SK-N-SH (cell line): ENCODE results near the gene TSC22D1. TPM values are rescaled to one million over a fixed set of nuclear protein-coding genes. Genes with fewer than 3 reads are reported as not detected.

Source experiments
- CTCF ChIA-PET: fragments of 300-600, 350-600 bp; formaldehyde crosslinking; extraction: SDS; loops from one replicate; lab custom pipeline; 2021; lab: Yijun Ruan, JAX
- POLR2A ChIA-PET: fragments of 350-600 bp; sonication (Branson Sonifier 250); formaldehyde crosslinking; extraction: SDS; loops from one replicate; lab custom pipeline; 2020; ENCODE audit warnings: antibody characterized with exemption, inconsistent platforms; lab: Yijun Ruan, JAX
- DNase-seq: peaks from one replicate; pipeline ENCODE4 v3.0.0; 2012
- H2AFZ ChIP-seq: fragments of 200-600 bp; sonication (generic); 2 replicates; pipeline ENCODE4 v1.8.1; 2016; ENCODE audit warnings: antibody characterized with exemption, mild to moderate bottlenecking, low read depth
- H3F3A ChIP-seq: fragments of 200-600 bp; sonication (generic); replicated peaks from 2 replicates; pipeline ENCODE3; 2016; ENCODE audit warnings: antibody characterized with exemption, mild to moderate bottlenecking; ENCODE audit not compliant: insufficient read depth
- H3K27ac ChIP-seq, 2 experiments: fragments of 200-500 bp in 1 of 2; fragments of 200-600 bp in 1 of 2; sonication (Bioruptor generic) in 1 of 2; sonication (generic), shearing (Covaris generic) in 1 of 2; 2 replicates each; pipeline versions ENCODE4 v1.5.1 to v1.6.1; 2014 to 2016; ENCODE audit warnings: low read depth in 2 of 2, inconsistent platforms in 1 of 2, low read length in 1 of 2, mild to moderate bottlenecking in 1 of 2, mixed read lengths in 1 of 2
- H3K27me3 ChIP-seq: fragments of 200-600 bp; sonication (generic), shearing (Covaris generic); 2 replicates; pipeline ENCODE4 v1.6.1; 2016; ENCODE audit warnings: mixed run types; ENCODE audit not compliant: insufficient read depth
- H3K36me3 ChIP-seq, 2 experiments: fragments of 200-500 bp in 1 of 2; fragments of 200-600 bp in 1 of 2; sonication (Bioruptor generic) in 1 of 2; sonication (generic) in 1 of 2; replicated peaks in 1 of 2; 2 replicates each; pipeline versions ENCODE3 to v1.5.1; 2014 to 2016; ENCODE audit warnings: low read length in 1 of 2, mild to moderate bottlenecking in 1 of 2; ENCODE audit not compliant: insufficient read depth in 2 of 2, control insufficient read depth in 1 of 2
- H3K4me1 ChIP-seq, 2 experiments: fragments of 200-500 bp in 1 of 2; fragments of 200-600 bp in 1 of 2; sonication (Bioruptor generic) in 1 of 2; sonication (generic), shearing (Covaris generic) in 1 of 2; 2 replicates each; pipeline versions ENCODE4 v1.5.1 to v1.6.1; 2014 to 2016; ENCODE audit warnings: low read depth in 1 of 2, low read length in 1 of 2, mixed run types in 1 of 2; ENCODE audit not compliant: insufficient read depth in 2 of 2, control insufficient read depth in 1 of 2
- H3K4me2 ChIP-seq: fragments of 200-600 bp; sonication (generic), shearing (Covaris generic); 2 replicates; pipeline ENCODE4 v1.6.1; 2017; ENCODE audit warnings: mixed run types
- H3K4me3 ChIP-seq, 2 experiments: fragments of 200-500 bp in 1 of 2; fragments of 200-600 bp in 1 of 2; sonication (Bioruptor generic) in 1 of 2; sonication (generic), shearing (Covaris generic) in 1 of 2; 2 replicates each; pipeline versions ENCODE4 v1.5.1 to v1.8.1; 2014 to 2016; ENCODE audit warnings: low read depth in 2 of 2, inconsistent platforms in 1 of 2, low read length in 1 of 2, mild to moderate bottlenecking in 1 of 2, mixed read lengths in 1 of 2, moderate library complexity in 1 of 2
- H3K79me2 ChIP-seq: fragments of 200-600 bp; sonication (generic); 2 replicates; pipeline ENCODE4 v1.8.1; 2017; ENCODE audit warnings: mild to moderate bottlenecking; ENCODE audit not compliant: insufficient read depth
- H3K9ac ChIP-seq: fragments of 200-600 bp; sonication (generic); 2 replicates; pipeline ENCODE4 v1.6.1; 2017; ENCODE audit warnings: mixed run types
- H3K9me2 ChIP-seq: fragments of 200-600 bp; sonication (generic); 2 replicates; pipeline ENCODE4 v1.6.1; 2017; ENCODE audit warnings: mixed run types
- H3K9me3 ChIP-seq: fragments of 200-600 bp; sonication (generic); 2 replicates; pipeline ENCODE4 v1.6.1; 2017; ENCODE audit warnings: mixed run types, mild to moderate bottlenecking, moderate library complexity
- H4K20me1 ChIP-seq: fragments of 200-600 bp; sonication (generic); 2 replicates; pipeline ENCODE4 v1.6.1; 2017; ENCODE audit warnings: mild to moderate bottlenecking, mixed run types; ENCODE audit not compliant: insufficient read depth
- CHD2 ChIP-seq: fragments of 150-350 bp; IDR thresholded peaks from 2 replicates; pipeline ENCODE4 v1.6.1; 2018; ENCODE audit warnings: low read length; ENCODE audit not compliant: partially characterized antibody
- EP300 ChIP-seq, 2 experiments: IDR thresholded peaks; 2 replicates each; pipeline versions ENCODE4 v1.4.0 to v1.6.1; 2012; ENCODE audit warnings: borderline replicate concordance in 1 of 2, low read depth in 1 of 2, low read length in 1 of 2
- FOSL2 ChIP-seq: IDR thresholded peaks from 2 replicates; pipeline ENCODE4 v1.4.0; 2012; ENCODE audit warnings: low read depth, mild to moderate bottlenecking, moderate library complexity, borderline replicate concordance
- GABPA ChIP-seq: IDR thresholded peaks from 2 replicates; pipeline ENCODE4 v1.4.0; 2012; ENCODE audit warnings: low read depth, mild to moderate bottlenecking
- GATA2 ChIP-seq: sonication (generic); formaldehyde crosslinking; IDR thresholded peaks from 2 replicates; pipeline ENCODE4 v1.5.0; 2020; ENCODE audit warnings: mild to moderate bottlenecking, missing genetic modification reagents
- IRF3 ChIP-seq: fragments of 150-350 bp; IDR thresholded peaks from 2 replicates; pipeline ENCODE4 v1.6.1; 2016; ENCODE audit warnings: mild to moderate bottlenecking, low read depth, low read length
- JUND ChIP-seq: IDR thresholded peaks from 2 replicates; pipeline ENCODE4 v1.4.0; 2012
- MAX ChIP-seq: IDR thresholded peaks from 2 replicates; pipeline ENCODE4 v1.4.0; 2012; ENCODE audit warnings: low read depth
- MEF2A ChIP-seq: IDR thresholded peaks from 2 replicates; pipeline ENCODE4 v1.4.0; 2012; ENCODE audit warnings: low read depth, borderline replicate concordance
- MXI1 ChIP-seq: IDR thresholded peaks from 2 replicates; pipeline ENCODE4 v1.6.1; 2012; ENCODE audit warnings: mild to moderate bottlenecking, low read depth, low read length, improper control_type of control experiment
- NFIC ChIP-seq: IDR thresholded peaks from 2 replicates; pipeline ENCODE4 v1.4.0; 2012; ENCODE audit warnings: borderline replicate concordance
- POLR2AphosphoS5 ChIP-seq: IDR thresholded peaks from 2 replicates; pipeline ENCODE4 v1.6.1; 2012; ENCODE audit warnings: low read depth, low read length
- RAD21 ChIP-seq: IDR thresholded peaks from 2 replicates; pipeline ENCODE4 v1.6.1; 2012; ENCODE audit warnings: mild to moderate bottlenecking, low read length
- RCOR1 ChIP-seq: fragments of 150-350 bp; IDR thresholded peaks from 2 replicates; pipeline ENCODE4 v1.6.1; 2017; ENCODE audit warnings: antibody characterized with exemption, low read length
- REST ChIP-seq: IDR thresholded peaks from 2 replicates; pipeline ENCODE4 v1.6.1; 2012; ENCODE audit warnings: mild to moderate bottlenecking, low read depth, low read length, moderate library complexity
- TAF1 ChIP-seq: IDR thresholded peaks from 2 replicates; pipeline ENCODE4 v1.6.1; 2012; ENCODE audit warnings: low read depth, mild to moderate bottlenecking, low read length, moderate library complexity, borderline replicate concordance
- USF1 ChIP-seq: IDR thresholded peaks from 2 replicates; pipeline ENCODE4 v1.4.0; 2012; ENCODE audit warnings: low read depth, borderline replicate concordance
- YY1 ChIP-seq: IDR thresholded peaks from 2 replicates; pipeline ENCODE4 v1.4.0; 2012; ENCODE audit warnings: low read depth, mild to moderate bottlenecking
- WGBS: methylation state at CpG from one replicate; pipeline ENCODE4 v1.1.6; 2017; ENCODE audit warnings: low lambda C conversion rate; 5-methylcytosine and 5-hydroxymethylcytosine counted together
- polyA plus RNA-seq, 3 experiments: library from polyadenylated mRNA; depleted of rRNA; stranded (reverse); fragments of >200 nt; gene quantifications; 2 replicates each; pipeline ENCODE4 v1.2.3, GENCODE V29; 2012
- TF ChIP-seq, protein P1 (sequence below): IDR thresholded peaks from 2 replicates; pipeline ENCODE4; 2012
- TF ChIP-seq, protein P2 (sequence below): fragments of 150-350 bp; IDR thresholded peaks from 2 replicates; pipeline ENCODE4 v1.6.1; 2017; ENCODE audit warnings: antibody characterized with exemption, low read length, low read depth, borderline replicate concordance

Gene TSC22D1
- polyA plus RNA-seq, 1 of the 3 experiments (the other 2 are of a cell fraction) = 137 TPM

DNA sequence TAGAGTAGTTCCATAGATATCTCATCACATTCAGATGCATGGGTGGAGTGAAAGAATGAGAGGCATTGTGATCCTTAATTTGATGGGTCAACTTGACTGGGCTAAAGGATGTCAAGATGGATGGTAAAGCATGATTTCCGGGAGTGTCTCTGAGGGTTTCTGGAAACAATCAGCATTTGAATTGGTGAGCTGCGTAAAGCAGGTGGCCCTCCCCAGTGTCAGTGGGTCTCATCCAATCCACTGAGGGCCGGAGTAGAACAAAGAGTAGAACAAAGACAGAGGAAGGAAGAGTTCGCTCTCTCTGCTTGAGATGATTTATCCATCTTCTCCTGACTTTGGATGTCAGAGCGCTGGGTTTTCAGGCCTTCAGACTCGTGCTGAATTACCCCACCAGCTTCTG, 159.4 kb downstream of the TSC22D1 start:
- CTCF ChIA-PET = no interaction called here
- H3K9me2 ChIP-seq = no peaks in the 10 kb centered on the region
- WGBS = 87% methylated on average over 6 of the region's 6 CpGs
- POLR2A ChIA-PET = no interaction called here
- DNase-seq = no peak
- H3F3A ChIP-seq = no peaks in the 10 kb centered on the region
- H3K4me3 ChIP-seq = no peak overlapping the region
- no peak overlapping the region for H2AFZ ChIP-seq
- H3K9ac ChIP-seq = no peak overlapping the region
- no peaks in the 10 kb centered on the region for H3K4me1 ChIP-seq
- no peaks in the 10 kb centered on the region for H3K9me3 ChIP-seq
- no peaks in the 10 kb centered on the region for H3K36me3 ChIP-seq
- H3K79me2 ChIP-seq = no peaks in the 10 kb centered on the region
- no peak overlapping the region for H3K27ac ChIP-seq
- H3K4me2 ChIP-seq = no peak overlapping the region
- no peaks in the 10 kb centered on the region for H3K27me3 ChIP-seq
- no peak for TF ChIP-seq CHD2
- no peak for TF ChIP-seq NFIC
- no peak for TF ChIP-seq REST
- no peak for TF ChIP-seq EP300 (IDR thresholded peaks at IDR 0.05; ENCODE audit: borderline replicate concordance in 1 of 2, low read depth in 1 of 2, low read length in 1 of 2)
- TF ChIP-seq MAX = no peak
- no peak for TF ChIP-seq USF1
- no peak for TF ChIP-seq MXI1
- no peak for TF ChIP-seq MEF2A
- TF ChIP-seq RCOR1 = no peak
- TF ChIP-seq, protein P1, sequence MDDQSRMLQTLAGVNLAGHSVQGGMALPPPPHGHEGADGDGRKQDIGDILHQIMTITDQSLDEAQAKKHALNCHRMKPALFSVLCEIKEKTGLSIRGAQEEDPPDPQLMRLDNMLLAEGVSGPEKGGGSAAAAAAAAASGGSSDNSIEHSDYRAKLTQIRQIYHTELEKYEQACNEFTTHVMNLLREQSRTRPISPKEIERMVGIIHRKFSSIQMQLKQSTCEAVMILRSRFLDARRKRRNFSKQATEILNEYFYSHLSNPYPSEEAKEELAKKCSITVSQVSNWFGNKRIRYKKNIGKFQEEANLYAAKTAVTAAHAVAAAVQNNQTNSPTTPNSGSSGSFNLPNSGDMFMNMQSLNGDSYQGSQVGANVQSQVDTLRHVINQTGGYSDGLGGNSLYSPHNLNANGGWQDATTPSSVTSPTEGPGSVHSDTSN = no peak
- TF ChIP-seq GATA2 (CRISPR knock-in tag) = no peak
- no peak for TF ChIP-seq FOSL2
- TF ChIP-seq, protein P2, sequence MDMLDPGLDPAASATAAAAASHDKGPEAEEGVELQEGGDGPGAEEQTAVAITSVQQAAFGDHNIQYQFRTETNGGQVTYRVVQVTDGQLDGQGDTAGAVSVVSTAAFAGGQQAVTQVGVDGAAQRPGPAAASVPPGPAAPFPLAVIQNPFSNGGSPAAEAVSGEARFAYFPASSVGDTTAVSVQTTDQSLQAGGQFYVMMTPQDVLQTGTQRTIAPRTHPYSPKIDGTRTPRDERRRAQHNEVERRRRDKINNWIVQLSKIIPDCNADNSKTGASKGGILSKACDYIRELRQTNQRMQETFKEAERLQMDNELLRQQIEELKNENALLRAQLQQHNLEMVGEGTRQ = no peak
- TF ChIP-seq JUND = no peak
- TF ChIP-seq IRF3 = no peak
- no peak for TF ChIP-seq RAD21
- TF ChIP-seq GABPA = no peak
- no peak for TF ChIP-seq POLR2AphosphoS5
- no peak for TF ChIP-seq YY1
- TF ChIP-seq TAF1 = no peak
- no peaks in the 10 kb centered on the region for H4K20me1 ChIP-seq
